ENCODE data around the gene BCL11A.

BCL11A gene

GRCh38 chr2:60407398-60407797, 146.1 kb downstream of the BCL11A start:
- DNase-seq: no peak
- in situ Hi-C loops (cut with MboI; ENCODE audit: low pct_unique_long_range_greater_than_20kb, low sequenced_read_pairs): no loop called here

- in situ Hi-C loops (cut with MboI; ENCODE audit: low pct_unique_long_range_greater_than_20kb, low sequenced_read_pairs): no loop called here
- DNase-seq: no peak
Observed at GRCh38 chr2:60406192-60406591, 147.3 kb downstream of the BCL11A start.

- in situ Hi-C loops (cut with MboI; ENCODE audit: low pct_unique_long_range_greater_than_20kb, low sequenced_read_pairs): no loop called here
- no peak for DNase-seq
Observed at GRCh38 chr2:60405271-60405919, 148.1 kb downstream of the BCL11A start.

Data from KBM-7 (cell line).